GM12878 (cell line): Measurements from ENCODE around the gene LHFPL2. TPM values are rescaled to one million over a fixed set of nuclear protein-coding genes. Genes with fewer than 3 reads are reported as not detected.

Experiments used
- ATAC-seq: fragments of 200-7000 bp; cut with Tn5 transposase; 3 replicates; pipeline ENCODE4 v1.9.1; 2020; ENCODE audit warnings: mild to moderate bottlenecking, moderate library complexity
- BruUV-seq: library from RNA; stranded (reverse); fragments of 400-500 nt; replicated peaks from 2 replicates; lab custom pipeline; 2021; lab: Mats Ljungman, UMichigan
- CTCF ChIA-PET: fragments of 300-600 bp; sonication (Branson Sonifier 250); formaldehyde crosslinking; extraction: SDS; loops from one replicate; lab custom pipeline; 2021; ENCODE audit warnings: inconsistent platforms; lab: Yijun Ruan, JAX
- POLR2A ChIA-PET: fragments of 350-600 bp; formaldehyde crosslinking; extraction: SDS; loops from one replicate; lab custom pipeline; 2021; ENCODE audit warnings: inconsistent platforms; lab: Charles Lee
- RAD21 ChIA-PET: fragments of 300-600 bp; sonication (Branson Sonifier 250); formaldehyde crosslinking; loops from one replicate; lab custom pipeline; 2023; ENCODE audit warnings: antibody characterized with exemption; ENCODE audit not compliant: unreplicated experiment; lab: Charles Lee
- SMC1A ChIA-PET: fragments of 300-600 bp; sonication (Branson Sonifier 250); formaldehyde crosslinking; loops from one replicate; lab custom pipeline; 2023; ENCODE audit not compliant: unreplicated experiment, uncharacterized antibody; lab: Charles Lee
- DNase-seq: peaks from one replicate; pipeline ENCODE4 v3.0.0-alpha.2; 2011; ENCODE audit warnings: low read depth, low spot score
- FAIRE-seq: peaks from 3 replicates; lab custom pipeline; 2011; peaks lifted over from hg19 to GRCh38; lab: Jason Lieb, UNC
- H2AFZ ChIP-seq: 2 replicates; pipeline ENCODE4 v1.6.0; 2011; ENCODE audit warnings: low read depth, low read length, control low read depth; ENCODE audit not compliant: control insufficient read depth
- H3K27ac ChIP-seq: 2 replicates; pipeline ENCODE4 v1.5.1; 2011; ENCODE audit warnings: control low read depth; ENCODE audit not compliant: control insufficient read depth, insufficient read depth
- H3K27me3 ChIP-seq, 2 experiments: replicated peaks in 1 of 2; 2 replicates each; pipeline versions ENCODE4 v1.6.0 to v1.6.1; 2011; ENCODE audit warnings: low read length in 1 of 2; ENCODE audit not compliant: control insufficient read depth in 2 of 2, insufficient read depth in 2 of 2
- H3K36me3 ChIP-seq, 2 experiments: 2 replicates each; pipeline ENCODE4 v1.5.1; 2011; ENCODE audit warnings: low read length in 1 of 2; ENCODE audit not compliant: control insufficient read depth in 2 of 2, insufficient read depth in 2 of 2
- H3K4me1 ChIP-seq: 2 replicates; pipeline ENCODE4 v1.6.1; 2011; ENCODE audit warnings: mild to moderate bottlenecking, low read length, moderate library complexity, mixed read lengths; ENCODE audit not compliant: control insufficient read depth, insufficient read depth
- H3K4me2 ChIP-seq: 2 replicates; pipeline ENCODE4 v1.6.0; 2011; ENCODE audit warnings: control low read depth; ENCODE audit not compliant: control insufficient read depth, insufficient read depth
- H3K4me3 ChIP-seq: fragments of 200-600 bp; sonication (generic); 2 replicates; pipeline ENCODE4 v1.5.1; 2016
- H3K79me2 ChIP-seq: 2 replicates; pipeline ENCODE4 v1.6.0; 2011; ENCODE audit warnings: low read length; ENCODE audit not compliant: control insufficient read depth, insufficient read depth
- H3K9ac ChIP-seq: 2 replicates; pipeline ENCODE4 v1.8.0; 2011; ENCODE audit warnings: low read length, control low read depth, mixed read lengths; ENCODE audit not compliant: control insufficient read depth, insufficient read depth
- H3K9me3 ChIP-seq: replicated peaks from 3 replicates; pipeline ENCODE4 v1.5.1; 2011; ENCODE audit warnings: mild to moderate bottlenecking, low read length; ENCODE audit not compliant: control insufficient read depth, insufficient read depth
- H4K20me1 ChIP-seq: 2 replicates; pipeline ENCODE4 v1.6.0; 2011; ENCODE audit not compliant: control insufficient read depth, insufficient read depth
- ASH2L ChIP-seq: fragments of 300-600, 200-600 bp; sonication (generic); IDR thresholded peaks from 2 replicates; pipeline ENCODE4 v1.6.1; 2017; ENCODE audit warnings: low read depth, mild to moderate bottlenecking, borderline replicate concordance
- CHD2 ChIP-seq: IDR thresholded peaks from 2 replicates; pipeline ENCODE4 v1.6.1; 2011; ENCODE audit warnings: low read depth, low read length, improper control_type of control experiment, borderline replicate concordance
- HDGF ChIP-seq: fragments of 450-650 bp; IDR thresholded peaks from 2 replicates; pipeline ENCODE4 v1.6.1; 2016; ENCODE audit warnings: antibody characterized with exemption
- IKZF1 ChIP-seq: fragments of 450-650 bp; conservative IDR thresholded peaks from 2 replicates; pipeline ENCODE4 v1.6.1; 2017; ENCODE audit warnings: antibody characterized with exemption, mild to moderate bottlenecking
- IRF5 ChIP-seq: fragments of 450-650 bp; IDR thresholded peaks from 2 replicates; pipeline ENCODE4 v1.6.1; 2017; ENCODE audit warnings: borderline replicate concordance
- LARP7 ChIP-seq: fragments of 450-650 bp; IDR thresholded peaks from 2 replicates; pipeline ENCODE4 v1.6.1; 2017; ENCODE audit warnings: mild to moderate bottlenecking
- MLLT1 ChIP-seq: fragments of 450-650 bp; IDR thresholded peaks from 2 replicates; pipeline ENCODE4 v1.6.1; 2016; ENCODE audit warnings: mild to moderate bottlenecking
- NFYA ChIP-seq: IDR thresholded peaks from 2 replicates; pipeline ENCODE4 v1.6.1; 2011; ENCODE audit warnings: low read depth, mild to moderate bottlenecking, low read length, improper control_type of control experiment, borderline replicate concordance
- POLR2AphosphoS2 ChIP-seq: IDR thresholded peaks from 2 replicates; pipeline ENCODE4 v1.6.1; 2011; ENCODE audit warnings: low read depth, mild to moderate bottlenecking, low read length, improper control_type of control experiment, moderate library complexity
- RAD51 ChIP-seq: fragments of 450-650 bp; IDR thresholded peaks from 2 replicates; pipeline ENCODE4 v1.6.1; 2016; ENCODE audit warnings: moderate library complexity, mild to moderate bottlenecking, inconsistent platforms
- RBBP5 ChIP-seq: fragments of 200-600 bp; sonication (generic); conservative IDR thresholded peaks from 2 replicates; pipeline ENCODE4 v1.6.1; 2016
- RELB ChIP-seq: fragments of 450-650 bp; IDR thresholded peaks from 2 replicates; pipeline ENCODE4 v1.6.1; 2017; ENCODE audit warnings: low read depth, mild to moderate bottlenecking, moderate library complexity
- SIN3A ChIP-seq: IDR thresholded peaks from 2 replicates; pipeline ENCODE4 v1.6.1; 2012; ENCODE audit warnings: low read depth, low read length, improper control_type of control experiment
- TCF7 ChIP-seq: IDR thresholded peaks from 2 replicates; pipeline ENCODE4 v1.6.1; 2014; ENCODE audit warnings: antibody characterized with exemption, borderline replicate concordance
- WRNIP1 ChIP-seq: IDR thresholded peaks from 2 replicates; pipeline ENCODE4 v1.6.1; 2011; ENCODE audit warnings: low read depth, low read length, improper control_type of control experiment, borderline replicate concordance
- ZSCAN29 ChIP-seq: fragments of 450-650 bp; IDR thresholded peaks from 2 replicates; pipeline ENCODE4 v1.6.1; 2017; ENCODE audit warnings: mild to moderate bottlenecking, moderate library complexity
- ZZZ3 ChIP-seq: IDR thresholded peaks from 2 replicates; pipeline ENCODE4 v1.6.1; 2011; ENCODE audit warnings: low read depth; ENCODE audit not compliant: control insufficient read depth, insufficient read length
- WGBS: methylation state at CpG from one replicate; pipeline ENCODE4 v1.1.6; 2016; ENCODE audit warnings: low lambda C conversion rate; ENCODE audit not compliant: insufficient replicate concordance, insufficient coverage; ENCODE audit errors: missing lambda C conversion rate; 5-methylcytosine and 5-hydroxymethylcytosine counted together
- in situ Hi-C: fragments of 300-500 bp; cut with MboI; formaldehyde crosslinking; loops from 9 replicates; pipeline ENCODE4 v1.14.3; 2018; ENCODE audit warnings: mixed read lengths
- intact Hi-C: fragments of 100-400 bp; cut with micrococcal nuclease; formaldehyde crosslinking; loops from one replicate; pipeline ENCODE4 v1.14.2; 2022; ENCODE audit not compliant: unreplicated experiment
- polyA plus RNA-seq, 11 experiments: library from polyadenylated mRNA; depleted of rRNA in 4 of 11; unstranded in 6 of 11; stranded (reverse) in 5 of 11; fragments of >200 nt; fragmentation: Nextera tagmentation in 4 of 11; fragmentation: Illumina TruSeq in 1 of 11; extraction: Ambion mirVana in 4 of 11; extraction: Trizol in 1 of 11; gene quantifications; 1 replicate in 1 of 11; 2 replicates in 10 of 11; pipeline versions ENCODE4 v1.2.1 to v1.2.3, GENCODE V29; 2011 to 2016; ENCODE audit warnings: inconsistent platforms in 2 of 11, missing spikeins in 2 of 11, low read depth in 1 of 11
- total RNA-seq, 4 experiments: library from RNA; depleted of rRNA in 3 of 4; stranded (reverse); fragments of >200 nt in 3 of 4; fragmentation: Illumina TruSeq in 1 of 4; extraction: Trizol in 1 of 4; gene quantifications; 2 replicates each; pipeline versions ENCODE4 v1.2.1 to v1.2.3, GENCODE V29; 2013 to 2021

The LHFPL2 gene
- total and polyA plus RNA-seq, 10 of the 15 experiments (the other 5 are each of a cell fraction or from before 2014, with no cell fraction given), result 4.1 to 21.8 (median 12.5) TPM

- no TSS peak for BruUV-seq
- Histone ChIP-seq H3K9ac (no peak overlapping the region), H3K79me2 (no peaks in the 10 kb centered on the region), H3K36me3 (no peaks in the 10 kb centered on the region), H3K4me1 (peaks cover 29% of the 10 kb centered on the region), H2AFZ (no peak overlapping the region), H4K20me1 (no peaks in the 10 kb centered on the region), H3K4me3 (no peak overlapping the region), H3K27me3 (no peaks in the 10 kb centered on the region), H3K27ac (no peak overlapping the region), H3K4me2 (no peak overlapping the region), H3K9me3 (no peaks in the 10 kb centered on the region)
- ATAC-seq (no peak), DNase-seq (no peak), FAIRE-seq (no peak)
- SMC1A ChIA-PET, result interaction anchor here (0.6 to 4.7 kb wide), 12 partner anchors 9 to 586 kb away, joined by 3 to 28 read pairs (median 5); no protein-coding TSS in a partner anchor
- intact Hi-C loops, result loop anchor here (10.0 kb wide), 1 partner anchor 214 kb away; no protein-coding TSS in a partner anchor
- no peak for TF ChIP-seq NFYA
- TF ChIP-seq SIN3A, result no peak
- no peak for TF ChIP-seq RBBP5
- no peak for TF ChIP-seq IKZF1
- TF ChIP-seq POLR2AphosphoS2, result no peak
- no peak for TF ChIP-seq ASH2L
- TF ChIP-seq ZZZ3, result no peak
- TF ChIP-seq WRNIP1, result no peak
- no peak for TF ChIP-seq ZSCAN29
- TF ChIP-seq RAD51, result no peak
- no peak for TF ChIP-seq TCF7
- TF ChIP-seq LARP7, result no peak
- TF ChIP-seq RELB, result no peak
- TF ChIP-seq HDGF, result no peak
- TF ChIP-seq IRF5, result no peak
- TF ChIP-seq CHD2, result no peak
- TF ChIP-seq MLLT1, result no peak
- in situ Hi-C loops, result no loop called here
- RAD21 ChIA-PET, result interaction anchor here (0.8 to 1.6 kb wide), 5 partner anchors 13 to 416 kb away, joined by 3 to 5 read pairs (median 4); no protein-coding TSS in a partner anchor
- POLR2A ChIA-PET, result interaction anchor here (1.0 kb wide), 1 partner anchor 97 kb away, joined by 3 read pairs; no protein-coding TSS in a partner anchor
- CTCF ChIA-PET, result interaction anchor here (0.6 to 1.3 kb wide), 5 partner anchors 8 to 426 kb away, joined by 3 to 7 read pairs (median 3); no protein-coding TSS in a partner anchor
- WGBS, result 95% methylated on average over 10 of the region's 10 CpGs
These were observed 107.4 kb downstream of the LHFPL2 start for GRCh38 chr5:78541086-78541654.
